Measurements from ENCODE around the gene DDX1. TPM values are rescaled to one million over a fixed set of nuclear protein-coding genes. Genes with fewer than 3 reads are reported as not detected.

Gene DDX1
- polyA plus RNA-seq, 3 donors = 14.1 to 35.4 (median 30.1) TPM

- intact Hi-C loops (cut with micrococcal nuclease) = no loop called here
- H3K27ac Mint-ChIP-seq = no peak overlapping the region
- Histone ChIP-seq H3K4me3 (replicated peaks in 1 of 3; ENCODE audit: low read depth in 2 of 3, low read length in 3 of 3) (no peak overlapping the region), H3K9me3 (replicated peaks in 1 of 2; ENCODE audit: control insufficient read depth in 1 of 2, insufficient read depth in 1 of 2, low read length in 2 of 2) (no peaks in the 10 kb centered on the region), H3K4me2 (replicated peaks; ENCODE audit: extremely low read depth, low read length, poor library complexity, severe bottlenecking) (no peak overlapping the region), H3K27me3 (ENCODE audit: control insufficient read depth in 2 of 2, insufficient read depth in 2 of 2, low read length in 2 of 2) (no peaks in the 10 kb centered on the region), H3K79me2 (ENCODE audit: insufficient read depth, low read length) (no peaks in the 10 kb centered on the region), H3K36me3 (replicated peaks in 1 of 2; ENCODE audit: control insufficient read depth in 1 of 2, insufficient read depth in 2 of 2, low read length in 2 of 2) (no peaks in the 10 kb centered on the region), H3K27ac (ENCODE audit: low read depth in 1 of 2, low read length in 2 of 2) (no peak overlapping the region), H4K20me1 (ENCODE audit: insufficient read depth, low read length) (no peaks in the 10 kb centered on the region), H2AFZ (ENCODE audit: insufficient read depth, low read depth, low read length, poor library complexity, severe bottlenecking) (no peak overlapping the region), H3K4me1 (ENCODE audit: control insufficient read depth in 1 of 2, insufficient read depth in 2 of 2, low read length in 2 of 2) (peaks cover 8 to 9% of the 10 kb centered on the region in 2 donors), H3K9ac (ENCODE audit: insufficient read depth, low read length, poor library complexity, severe bottlenecking) (no peak overlapping the region)
- H3K9me3 Mint-ChIP-seq = peaks cover 5 to 15% (median 8%) of the 10 kb centered on the region in 7 donors
- peaks cover 0 to 6% (median 3%) of the 10 kb centered on the region in 3 donors for H3K27me3 Mint-ChIP-seq (ENCODE audit: low read depth in 3 of 3)
- H3K4me3 Mint-ChIP-seq = no peak overlapping the region
- TF ChIP-seq CTCF (IDR thresholded peaks at IDR 0.05) = no peak
- WGBS (ENCODE audit: insufficient coverage) = 100% methylated on average over 4 of the region's 4 CpGs
- H3K4me1 Mint-ChIP-seq = peaks cover 9% of the 10 kb centered on the region
- no peak for DNase-seq
- H3K36me3 Mint-ChIP-seq = peaks cover 11 to 12% of the 10 kb centered on the region in 2 donors
Measured at GRCh38 chr2:15643791-15644585, 52.3 kb downstream of the DDX1 start.

- Histone ChIP-seq H3K79me2 (ENCODE audit: insufficient read depth, low read length) (no peaks in the 10 kb centered on the region), H3K4me1 (ENCODE audit: control insufficient read depth in 1 of 2, insufficient read depth in 2 of 2, low read length in 2 of 2) (peaks cover 3% of the 10 kb centered on the region in 2 donors), H3K4me2 (replicated peaks; ENCODE audit: extremely low read depth, low read length, poor library complexity, severe bottlenecking) (no peak overlapping the region), H3K27ac (ENCODE audit: low read depth in 1 of 2, low read length in 2 of 2) (no peak overlapping the region), H4K20me1 (ENCODE audit: insufficient read depth, low read length) (no peaks in the 10 kb centered on the region), H3K36me3 (replicated peaks in 1 of 2; ENCODE audit: control insufficient read depth in 1 of 2, insufficient read depth in 2 of 2, low read length in 2 of 2) (no peaks in the 10 kb centered on the region), H3K4me3 (replicated peaks in 1 of 3; ENCODE audit: low read depth in 2 of 3, low read length in 3 of 3) (no peak overlapping the region), H3K9me3 (replicated peaks in 1 of 2; ENCODE audit: control insufficient read depth in 1 of 2, insufficient read depth in 1 of 2, low read length in 2 of 2) (no peaks in the 10 kb centered on the region), H3K27me3 (ENCODE audit: control insufficient read depth in 2 of 2, insufficient read depth in 2 of 2, low read length in 2 of 2) (no peaks in the 10 kb centered on the region), H3K9ac (ENCODE audit: insufficient read depth, low read length, poor library complexity, severe bottlenecking) (no peak overlapping the region), H2AFZ (ENCODE audit: insufficient read depth, low read depth, low read length, poor library complexity, severe bottlenecking) (no peak overlapping the region)
- no peak for TF ChIP-seq CTCF (IDR thresholded peaks at IDR 0.05)
- H3K27me3 Mint-ChIP-seq (ENCODE audit: low read depth in 3 of 3) = peaks cover 0 to 3% (median 3%) of the 10 kb centered on the region in 3 donors
- peaks cover 4% of the 10 kb centered on the region for H3K4me1 Mint-ChIP-seq
- no peak overlapping the region for H3K27ac Mint-ChIP-seq
- peaks cover 5 to 15% (median 8%) of the 10 kb centered on the region in 7 donors for H3K9me3 Mint-ChIP-seq
- peaks cover 9 to 11% of the 10 kb centered on the region in 2 donors for H3K36me3 Mint-ChIP-seq
- intact Hi-C loops (cut with micrococcal nuclease) = no loop called here
- no peak for DNase-seq
- no peak overlapping the region for H3K4me3 Mint-ChIP-seq
- WGBS (ENCODE audit: insufficient coverage) = 57% methylated on average over 1 of the region's 2 CpGs
Measured at GRCh38 chr2:15645300-15645699, 53.6 kb downstream of the DDX1 start.
